Body of pancreas (tissue), 4 donors: ENCODE results near the gene KRTAP2-2. TPM values are rescaled to one million over a fixed set of nuclear protein-coding genes. Genes with fewer than 3 reads are reported as not detected.
"Not testable (repeated sequence)": the region's sequence is repeated elsewhere in the genome, so short reads cannot be mapped to it uniquely, and the experiment has no call there.

Experiments
- ATAC-seq: fragments of 150-250 bp; one replicate; pipeline ENCODE4 v1.9.1; 2016
- DNase-seq, 4 donors: peaks; one replicate each; pipeline ENCODE4 v3.0.0-alpha.2; 2019
- H3K27ac ChIP-seq, 4 donors: fragments of 200-600 bp; sonication (generic); 1 replicate in 3 of 4; 2 replicates in 1 of 4; pipeline versions ENCODE4 v1.5.1 to v1.6.1; 2016 to 2019; ENCODE audit warnings: mild to moderate bottlenecking in 1 of 4, mixed read lengths in 1 of 4, moderate library complexity in 1 of 4
- H3K27me3 ChIP-seq, 2 donors: fragments of 200-600 bp; sonication (generic); one replicate each; pipeline ENCODE4 v1.6.0; 2016; ENCODE audit warnings: mild to moderate bottlenecking in 1 of 2
- H3K36me3 ChIP-seq, 2 donors: fragments of 200-600 bp; sonication (generic); replicated peaks in 1 of 2; 2 replicates each; pipeline ENCODE4 v1.5.1; 2016; ENCODE audit warnings: low read depth in 2 of 2; ENCODE audit not compliant: insufficient read depth in 1 of 2
- H3K4me1 ChIP-seq: fragments of 200-600 bp; sonication (generic); one replicate; pipeline ENCODE4 v1.6.0; 2016
- H3K4me3 ChIP-seq, 2 donors: fragments of 200-600 bp; sonication (generic); 1 replicate in 1 of 2; 2 replicates in 1 of 2; pipeline ENCODE4 v1.5.1; 2016 to 2019
- H3K9me3 ChIP-seq, 3 donors: fragments of 200-600 bp; sonication (generic); 1 replicate in 2 of 3; 2 replicates in 1 of 3; pipeline ENCODE4 v1.5.1; 2016
- CTCF ChIP-seq, 7 experiments: fragments of 450-650 bp in 4 of 7; fragments of 200-600 bp in 3 of 7; sonication (generic) in 3 of 7; IDR thresholded peaks; one replicate each; pipeline ENCODE4 v1.5.1; 2016 to 2019; ENCODE audit warnings: antibody characterized with exemption in 7 of 7
- POLR2A ChIP-seq, 3 donors: fragments of 450-650 bp; IDR thresholded peaks; one replicate each; pipeline ENCODE4 v1.6.1; 2016; ENCODE audit warnings: antibody characterized with exemption in 3 of 3, mild to moderate bottlenecking in 2 of 3
- WGBS, 2 donors: methylation state at CpG; one replicate each; pipeline ENCODE4 v1.1.5; 2017; 5-methylcytosine and 5-hydroxymethylcytosine counted together
- intact Hi-C: fragments of 100-400 bp; cut with DNase I; formaldehyde crosslinking; loops from one replicate; pipeline ENCODE4 v1.15.1; 2023
- total RNA-seq, 2 donors: library from RNA; depleted of rRNA; stranded (reverse); fragments of >200 nt; gene quantifications; one replicate each; pipeline ENCODE4 v1.1.0, GENCODE V29; 2016

The KRTAP2-2 gene
- total RNA-seq, 2 donors from 2014 or later = not detected

- Histone ChIP-seq H3K4me1 (no peaks in the 10 kb centered on the region), H3K27ac (no peak overlapping the region), H3K9me3 (peaks cover 0 to 3% (median 0%) of the 10 kb centered on the region in 3 donors), H3K27me3 (no peaks in the 10 kb centered on the region), H3K4me3 (no peak overlapping the region), H3K36me3 (no peaks in the 10 kb centered on the region)
- TF ChIP-seq CTCF (IDR thresholded peaks at IDR 0.05) (no peak), POLR2A (IDR thresholded peaks at IDR 0.05) (no peak)
- DNase-seq (no peak), ATAC-seq (no peak)
- intact Hi-C loops = no loop called here
- 57 to 65% methylated on average over 4 of the region's 4 CpGs for WGBS, 2 donors
Observed at GRCh38 chr17:41054025-41054424, 1.0 kb downstream of the KRTAP2-2 start.

- Histone ChIP-seq H3K36me3 (no peaks in the 10 kb centered on the region), H3K27ac (no peak overlapping the region), H3K27me3 (no peaks in the 10 kb centered on the region), H3K4me1 (no peaks in the 10 kb centered on the region), H3K4me3 (no peak overlapping the region), H3K9me3 (peaks cover 0 to 2% (median 0%) of the 10 kb centered on the region in 3 donors)
- no peak for TF ChIP-seq POLR2A (IDR thresholded peaks at IDR 0.05)
- no peak for TF ChIP-seq CTCF (IDR thresholded peaks at IDR 0.05)
- no peak for ATAC-seq
- intact Hi-C loops = no loop called here
- no peak for DNase-seq
Observed at GRCh38 chr17:41052566-41052965, 2.5 kb downstream of the KRTAP2-2 start.

GRCh38 chr17:41049110-41049509 is 5.9 kb downstream of the KRTAP2-2 start:
- TF ChIP-seq CTCF (IDR thresholded peaks at IDR 0.05) (no peak), POLR2A (IDR thresholded peaks at IDR 0.05) (no peak)
- H3K4me3 ChIP-seq = no peak overlapping the region
- no peaks in the 10 kb centered on the region for H3K9me3 ChIP-seq
- 49 to 52% methylated on average over 2 of the region's 2 CpGs for WGBS, 2 donors
- no peak for ATAC-seq
- H3K4me1 ChIP-seq = no peaks in the 10 kb centered on the region
- no peaks in the 10 kb centered on the region for H3K27me3 ChIP-seq
- no peak overlapping the region for H3K27ac ChIP-seq
- intact Hi-C loops = no loop called here
- H3K36me3 ChIP-seq = no peaks in the 10 kb centered on the region
- no peak for DNase-seq

GRCh38 chr17:41048441-41048840 is 6.6 kb downstream of the KRTAP2-2 start:
- TF ChIP-seq POLR2A (IDR thresholded peaks at IDR 0.05) (no peak), CTCF (IDR thresholded peaks at IDR 0.05) (no peak)
- no peaks in the 10 kb centered on the region for H3K27me3 ChIP-seq
- DNase-seq (no peak), ATAC-seq (no peak)
- WGBS, 2 donors = 59 to 60% methylated on average over 7 of the region's 7 CpGs
- intact Hi-C loops = no loop called here
- H3K27ac ChIP-seq = no peak overlapping the region
- no peaks in the 10 kb centered on the region for H3K9me3 ChIP-seq
- no peak overlapping the region for H3K4me3 ChIP-seq
- H3K36me3 ChIP-seq = no peaks in the 10 kb centered on the region
- no peaks in the 10 kb centered on the region for H3K4me1 ChIP-seq

- DNase-seq, H3K9me3 ChIP-seq, H3K4me1 ChIP-seq, intact Hi-C loops, H3K4me3 ChIP-seq, H3K27me3 ChIP-seq, H3K36me3 ChIP-seq, ATAC-seq, H3K27ac ChIP-seq: not testable (repeated sequence)
- 38 to 41% methylated on average over 8 to 12 of the region's 33 CpGs for WGBS, 2 donors
Observed at GRCh38 chr17:41046735-41047465, 8.1 kb downstream of the KRTAP2-2 start, which contains the start of gene KRTAP2-1. TSS of gene KRTAP2-1 (minus strand) at chr17:41047316. CDS start at chr17:41047267, 49 bp downstream.
